Smooth muscle cell (in vitro differentiated cells): Measurements from ENCODE around the gene PDE6B. TPM values are rescaled to one million over a fixed set of nuclear protein-coding genes. Genes with fewer than 3 reads are reported as not detected.

Experiments
- DNase-seq: peaks from one replicate; lab custom pipeline; 2025; ENCODE audit not compliant: unreplicated experiment; lab: John Stamatoyannopoulos, UW
- H2AFZ ChIP-seq: fragments of 200-600 bp; sonication (generic); 2 replicates; pipeline ENCODE4 v1.6.0; 2016; ENCODE audit warnings: antibody characterized with exemption, low read depth, mild to moderate bottlenecking
- H3F3A ChIP-seq: fragments of 200-600 bp; sonication (generic); 2 replicates; pipeline ENCODE4 v1.6.0; 2017; ENCODE audit warnings: antibody characterized with exemption, low read depth
- H3K27ac ChIP-seq: fragments of 200-600 bp; sonication (generic); 2 replicates; pipeline ENCODE4 v1.5.1; 2016; ENCODE audit warnings: low read depth, mild to moderate bottlenecking
- H3K27me3 ChIP-seq: fragments of 200-600 bp; sonication (generic); 2 replicates; pipeline ENCODE4 v1.6.1; 2016; ENCODE audit warnings: low read depth, mild to moderate bottlenecking
- H3K36me3 ChIP-seq: fragments of 200-600 bp; sonication (generic); 2 replicates; pipeline ENCODE4 v1.5.1; 2016; ENCODE audit warnings: low read depth
- H3K4me1 ChIP-seq: fragments of 200-600 bp; sonication (generic); 2 replicates; pipeline ENCODE4 v1.5.1; 2016; ENCODE audit warnings: low read depth
- H3K4me2 ChIP-seq: fragments of 200-600 bp; sonication (generic); 2 replicates; pipeline ENCODE4 v1.6.0; 2016; ENCODE audit warnings: mild to moderate bottlenecking
- H3K4me3 ChIP-seq: fragments of 200-600 bp; sonication (generic); 2 replicates; pipeline ENCODE4 v1.5.1; 2016; ENCODE audit warnings: mild to moderate bottlenecking
- H3K79me2 ChIP-seq: fragments of 200-600 bp; sonication (generic); 2 replicates; pipeline ENCODE4 v1.6.0; 2016; ENCODE audit warnings: low read depth, mild to moderate bottlenecking
- H3K9ac ChIP-seq: fragments of 200-600 bp; sonication (generic); 2 replicates; pipeline ENCODE4 v1.6.0; 2016; ENCODE audit warnings: low read depth
- H3K9me3 ChIP-seq: fragments of 200-600 bp; sonication (generic); replicated peaks from 2 replicates; pipeline ENCODE4 v1.5.1; 2016; ENCODE audit warnings: low read depth
- H4K20me1 ChIP-seq: fragments of 200-600 bp; sonication (generic); 2 replicates; pipeline ENCODE4 v1.6.0; 2016; ENCODE audit warnings: low read depth
- WGBS: methylation state at CpG from one replicate; pipeline ENCODE4 v1.1.7; 2016; ENCODE audit warnings: low lambda C conversion rate; 5-methylcytosine and 5-hydroxymethylcytosine counted together
- polyA plus RNA-seq: library from polyadenylated mRNA; unstranded; fragments of >200 nt; fragmentation: Nextera tagmentation; extraction: Ambion mirVana; gene quantifications from 2 replicates; pipeline ENCODE4 v1.2.1, GENCODE V29; 2016
- total RNA-seq: library from RNA; depleted of rRNA; stranded (reverse); fragments of >200 nt; gene quantifications from 2 replicates; pipeline ENCODE4 v1.2.3, GENCODE V29; 2014
- TF ChIP-seq, protein P1 (sequence below): fragments of 200-600 bp; sonication (generic); IDR thresholded peaks from 2 replicates; pipeline ENCODE4 v1.5.1; 2017; ENCODE audit warnings: borderline replicate concordance, mild to moderate bottlenecking, antibody characterized with exemption; ENCODE audit not compliant: insufficient read depth, poor library complexity, severe bottlenecking

PDE6B gene
- total and polyA plus RNA-seq, 2 experiments from 2014 or later, result 5.1 to 9.0 TPM

DNA sequence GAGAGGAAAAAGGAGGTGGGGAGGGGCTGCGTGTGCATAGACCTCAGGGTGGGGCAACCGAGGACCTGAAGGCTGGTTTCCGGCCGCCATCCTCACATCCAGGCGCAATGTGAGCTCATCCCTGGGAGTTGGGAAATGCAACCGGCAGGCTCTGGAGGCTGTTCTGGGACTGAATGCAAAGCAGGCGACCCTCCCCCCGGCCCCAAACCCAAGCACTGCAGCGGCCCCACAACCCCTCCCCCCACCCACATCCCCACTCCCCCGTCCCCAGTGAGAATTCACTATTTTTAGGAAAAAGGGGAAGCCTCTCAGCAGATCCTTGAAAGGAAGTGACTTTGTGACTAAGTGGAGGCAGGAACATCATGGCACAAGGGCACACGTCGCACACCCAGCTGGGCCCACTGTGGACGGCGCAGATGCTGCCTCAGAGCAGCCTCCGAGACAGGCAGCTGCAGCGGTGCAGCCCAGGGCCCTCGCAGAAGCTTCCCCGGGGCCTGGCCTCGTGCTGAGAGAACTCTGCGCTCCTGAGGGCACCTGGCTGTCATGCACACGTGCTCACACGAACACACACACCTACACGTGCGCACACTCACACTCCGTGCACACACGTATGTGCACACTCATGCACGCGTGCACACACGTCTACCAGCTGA lies 1.3 kb upstream of the PDE6B start:
- H3K27ac ChIP-seq, result no peak overlapping the region
- H3K9ac ChIP-seq, result no peak overlapping the region
- H4K20me1 ChIP-seq, result no peaks in the 10 kb centered on the region
- no peaks in the 10 kb centered on the region for H3K79me2 ChIP-seq
- no peak overlapping the region for H3K4me3 ChIP-seq
- whole genome bisulfite sequencing, result 78% methylated on average over 28 of the region's 29 CpGs
- no peaks in the 10 kb centered on the region for H3K36me3 ChIP-seq
- H3K27me3 ChIP-seq, result no peaks in the 10 kb centered on the region
- H3K4me2 ChIP-seq, result no peak overlapping the region
- H3F3A ChIP-seq, result no peaks in the 10 kb centered on the region
- H3K9me3 ChIP-seq, result no peaks in the 10 kb centered on the region
- DNase-seq, result no peak
- TF ChIP-seq, protein P1, sequence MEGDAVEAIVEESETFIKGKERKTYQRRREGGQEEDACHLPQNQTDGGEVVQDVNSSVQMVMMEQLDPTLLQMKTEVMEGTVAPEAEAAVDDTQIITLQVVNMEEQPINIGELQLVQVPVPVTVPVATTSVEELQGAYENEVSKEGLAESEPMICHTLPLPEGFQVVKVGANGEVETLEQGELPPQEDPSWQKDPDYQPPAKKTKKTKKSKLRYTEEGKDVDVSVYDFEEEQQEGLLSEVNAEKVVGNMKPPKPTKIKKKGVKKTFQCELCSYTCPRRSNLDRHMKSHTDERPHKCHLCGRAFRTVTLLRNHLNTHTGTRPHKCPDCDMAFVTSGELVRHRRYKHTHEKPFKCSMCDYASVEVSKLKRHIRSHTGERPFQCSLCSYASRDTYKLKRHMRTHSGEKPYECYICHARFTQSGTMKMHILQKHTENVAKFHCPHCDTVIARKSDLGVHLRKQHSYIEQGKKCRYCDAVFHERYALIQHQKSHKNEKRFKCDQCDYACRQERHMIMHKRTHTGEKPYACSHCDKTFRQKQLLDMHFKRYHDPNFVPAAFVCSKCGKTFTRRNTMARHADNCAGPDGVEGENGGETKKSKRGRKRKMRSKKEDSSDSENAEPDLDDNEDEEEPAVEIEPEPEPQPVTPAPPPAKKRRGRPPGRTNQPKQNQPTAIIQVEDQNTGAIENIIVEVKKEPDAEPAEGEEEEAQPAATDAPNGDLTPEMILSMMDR, result no peak
- peaks cover 9% of the 10 kb centered on the region for H3K4me1 ChIP-seq
- no peak overlapping the region for H2AFZ ChIP-seq

DNA sequence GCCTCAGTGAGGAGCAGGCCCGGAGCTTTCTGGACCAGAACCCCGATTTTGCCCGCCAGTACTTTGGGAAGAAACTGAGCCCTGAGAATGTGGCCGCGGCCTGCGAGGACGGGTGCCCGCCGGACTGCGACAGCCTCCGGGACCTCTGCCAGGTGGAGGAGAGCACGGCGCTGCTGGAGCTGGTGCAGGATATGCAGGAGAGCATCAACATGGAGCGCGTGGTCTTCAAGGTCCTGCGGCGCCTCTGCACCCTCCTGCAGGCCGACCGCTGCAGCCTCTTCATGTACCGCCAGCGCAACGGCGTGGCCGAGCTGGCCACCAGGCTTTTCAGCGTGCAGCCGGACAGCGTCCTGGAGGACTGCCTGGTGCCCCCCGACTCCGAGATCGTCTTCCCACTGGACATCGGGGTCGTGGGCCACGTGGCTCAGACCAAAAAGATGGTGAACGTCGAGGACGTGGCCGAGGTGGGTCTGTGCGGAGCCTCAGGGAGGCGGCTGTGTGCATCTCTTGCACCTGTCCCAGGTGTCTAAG lies 323 bp downstream of the PDE6B start:
- no peaks in the 10 kb centered on the region for H3K79me2 ChIP-seq
- no peak for DNase-seq
- no peaks in the 10 kb centered on the region for H3F3A ChIP-seq
- H3K4me3 ChIP-seq, result no peak overlapping the region
- no peak overlapping the region for H3K9ac ChIP-seq
- 97% methylated on average over 39 of the region's 39 CpGs for WGBS
- H4K20me1 ChIP-seq, result no peaks in the 10 kb centered on the region
- H3K36me3 ChIP-seq, result no peaks in the 10 kb centered on the region
- no peaks in the 10 kb centered on the region for H3K9me3 ChIP-seq
- no peak overlapping the region for H2AFZ ChIP-seq
- H3K27me3 ChIP-seq, result no peaks in the 10 kb centered on the region
- TF ChIP-seq, protein P1, result no peak
- no peak overlapping the region for H3K4me2 ChIP-seq
- H3K4me1 ChIP-seq, result peaks cover 9% of the 10 kb centered on the region
- H3K27ac ChIP-seq, result no peak overlapping the region

DNA sequence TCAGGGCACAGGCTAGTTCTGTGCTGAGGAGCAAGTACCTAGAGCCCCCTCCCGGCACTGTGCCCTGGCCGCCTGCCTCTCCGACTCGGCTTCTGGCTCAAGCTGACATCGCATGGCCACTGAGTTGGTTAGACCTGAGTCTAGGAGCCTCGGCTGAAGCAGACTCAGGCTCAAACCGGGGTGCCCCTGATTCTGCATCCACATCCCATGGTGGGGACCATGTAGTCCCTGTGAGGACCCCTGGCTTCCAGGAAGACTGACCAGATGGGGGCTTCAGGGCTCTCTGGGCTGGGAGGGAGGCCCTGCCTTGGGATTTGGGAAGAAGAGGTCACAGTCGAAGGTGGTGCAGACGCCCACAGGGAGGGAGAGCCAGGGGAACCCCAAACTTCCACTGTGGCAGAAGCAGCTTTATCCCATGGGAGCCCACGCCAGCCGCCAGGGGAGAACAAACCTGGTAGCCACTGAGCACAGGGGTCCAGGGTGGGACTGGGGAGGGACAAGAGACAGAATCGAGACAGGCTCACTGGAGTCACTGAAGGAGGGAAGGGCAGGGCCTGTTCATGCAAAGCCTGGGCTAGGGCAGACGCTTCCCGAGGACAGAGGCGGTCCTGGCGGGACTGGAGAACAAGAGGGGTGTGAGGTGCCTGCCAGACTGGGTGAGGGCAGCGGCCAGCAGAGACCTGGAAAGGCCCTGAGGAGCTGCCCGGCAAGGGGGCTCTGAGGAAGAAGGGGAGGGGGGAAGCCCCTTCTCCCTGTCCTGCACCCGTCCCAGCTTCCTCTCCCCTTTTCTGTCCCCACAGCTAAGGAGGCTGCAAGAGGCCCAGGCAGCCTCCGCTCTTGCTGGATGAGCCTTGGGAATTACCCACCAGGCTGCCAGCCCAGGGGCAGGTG lies 1.1 kb downstream of the PDE6B start:
- Histone ChIP-seq H3K4me2 (no peak overlapping the region), H3K27ac (no peak overlapping the region), H3F3A (no peaks in the 10 kb centered on the region), H3K36me3 (no peaks in the 10 kb centered on the region), H3K4me3 (no peak overlapping the region), H3K9ac (no peak overlapping the region), H3K27me3 (no peaks in the 10 kb centered on the region), H2AFZ (no peak overlapping the region), H3K4me1 (peaks cover 9% of the 10 kb centered on the region), H3K9me3 (no peaks in the 10 kb centered on the region), H4K20me1 (no peaks in the 10 kb centered on the region), H3K79me2 (no peaks in the 10 kb centered on the region)
- no peak for DNase-seq
- 92% methylated on average over 19 of the region's 20 CpGs for WGBS
- TF ChIP-seq, protein P1, result no peak
